CD14-positive monocyte (primary cell): Measurements from ENCODE around the gene ITGA4. TPM values are rescaled to one million over a fixed set of nuclear protein-coding genes. Genes with fewer than 3 reads are reported as not detected.

ENCODE experiments used
- DNase-seq, 3 donors: peaks; one replicate each; pipeline ENCODE4 v3.0.0-alpha.2; 2011 to 2022
- H2AFZ ChIP-seq: 2 replicates; pipeline ENCODE4 v1.6.0; 2012; ENCODE audit warnings: mild to moderate bottlenecking, low read depth, low read length, inconsistent platforms; ENCODE audit not compliant: insufficient read depth, poor library complexity, severe bottlenecking
- H3K27ac ChIP-seq, 2 donors: 1 replicate in 1 of 2; 2 replicates in 1 of 2; pipeline ENCODE4 v1.5.1; 2012 to 2013; ENCODE audit warnings: low read length in 2 of 2, control low read depth in 1 of 2, inconsistent platforms in 1 of 2, low read depth in 1 of 2, mild to moderate bottlenecking in 1 of 2
- H3K27me3 ChIP-seq, 2 donors: one replicate each; pipeline versions ENCODE4 v1.6.0 to v1.6.1; 2011 to 2013; ENCODE audit warnings: low read length in 2 of 2; ENCODE audit not compliant: control insufficient read depth in 2 of 2, insufficient read depth in 2 of 2
- H3K36me3 ChIP-seq, 2 donors: replicated peaks in 1 of 2; 1 replicate in 1 of 2; 2 replicates in 1 of 2; pipeline versions ENCODE4 v1.5.1 to v1.6.1; 2012 to 2013; ENCODE audit warnings: low read length in 2 of 2, control low read depth in 1 of 2, inconsistent platforms in 1 of 2, mild to moderate bottlenecking in 1 of 2; ENCODE audit not compliant: insufficient read depth in 2 of 2, control insufficient read depth in 1 of 2
- H3K4me1 ChIP-seq, 2 donors: 1 replicate in 1 of 2; 2 replicates in 1 of 2; pipeline versions ENCODE4 v1.5.1 to v1.6.1; 2012 to 2013; ENCODE audit warnings: low read length in 2 of 2, control low read depth in 1 of 2, inconsistent platforms in 1 of 2, mild to moderate bottlenecking in 1 of 2, moderate library complexity in 1 of 2; ENCODE audit not compliant: insufficient read depth in 2 of 2, control insufficient read depth in 1 of 2
- H3K4me2 ChIP-seq: replicated peaks from 2 replicates; pipeline ENCODE3; 2012; ENCODE audit warnings: low read length, moderate library complexity, mild to moderate bottlenecking; ENCODE audit not compliant: poor library complexity, severe bottlenecking; ENCODE audit errors: extremely low read depth
- H3K4me3 ChIP-seq, 3 experiments: fragments of 200-600 bp in 1 of 3; sonication (generic) in 1 of 3; replicated peaks in 1 of 3; 1 replicate in 2 of 3; 2 replicates in 1 of 3; pipeline ENCODE4 v1.5.1; 2011 to 2013; ENCODE audit warnings: low read length in 3 of 3, mild to moderate bottlenecking in 3 of 3, control low read depth in 2 of 3, low read depth in 2 of 3, inconsistent platforms in 1 of 3, moderate library complexity in 1 of 3
- H3K79me2 ChIP-seq: 2 replicates; pipeline ENCODE4 v1.6.0; 2012; ENCODE audit warnings: mild to moderate bottlenecking, control low read depth, inconsistent platforms, low read length, moderate library complexity; ENCODE audit not compliant: insufficient read depth
- H3K9ac ChIP-seq: 2 replicates; pipeline ENCODE4 v1.6.0; 2017; ENCODE audit warnings: low read length, mild to moderate bottlenecking; ENCODE audit not compliant: insufficient read depth, poor library complexity, severe bottlenecking
- H3K9me3 ChIP-seq, 2 donors: replicated peaks in 1 of 2; 1 replicate in 1 of 2; 2 replicates in 1 of 2; pipeline versions ENCODE4 v1.5.1 to v1.6.1; 2012 to 2013; ENCODE audit warnings: low read length in 2 of 2, control low read depth in 1 of 2; ENCODE audit not compliant: control insufficient read depth in 1 of 2, insufficient read depth in 1 of 2
- H4K20me1 ChIP-seq: 2 replicates; pipeline ENCODE4 v1.6.0; 2012; ENCODE audit warnings: mild to moderate bottlenecking, low read length, control low read depth, moderate library complexity; ENCODE audit not compliant: insufficient read depth
- H3K27ac Mint-ChIP-seq, 7 donors: one replicate each; pipeline ENCODE4 v1.8.0; 2020; ENCODE audit warnings: mild to moderate bottlenecking in 7 of 7, mixed read lengths in 7 of 7, moderate library complexity in 6 of 7, inconsistent platforms in 2 of 7
- H3K27me3 Mint-ChIP-seq, 3 donors: one replicate each; pipeline ENCODE4 v1.8.0; 2021 to 2022; ENCODE audit warnings: low read depth in 3 of 3, mild to moderate bottlenecking in 3 of 3, mixed read lengths in 3 of 3, moderate library complexity in 3 of 3, inconsistent platforms in 1 of 3
- H3K36me3 Mint-ChIP-seq, 2 donors: one replicate each; pipeline ENCODE4 v1.8.0; 2020; ENCODE audit warnings: mixed read lengths in 2 of 2, inconsistent platforms in 1 of 2, mild to moderate bottlenecking in 1 of 2
- H3K4me1 Mint-ChIP-seq: one replicate; pipeline ENCODE4 v1.8.0; 2020; ENCODE audit warnings: mild to moderate bottlenecking, mixed read lengths
- H3K4me3 Mint-ChIP-seq, 2 donors: one replicate each; pipeline ENCODE4 v1.8.0; 2020; ENCODE audit warnings: mild to moderate bottlenecking in 2 of 2, mixed read lengths in 2 of 2, moderate library complexity in 1 of 2
- H3K9me3 Mint-ChIP-seq, 7 donors: one replicate each; pipeline ENCODE4 v1.8.0; 2020 to 2022; ENCODE audit warnings: mixed read lengths in 7 of 7, mild to moderate bottlenecking in 6 of 7, moderate library complexity in 6 of 7, inconsistent platforms in 2 of 7
- whole genome bisulfite sequencing: methylation state at CpG from one replicate; pipeline ENCODE4 v1.1.5; 2013; ENCODE audit warnings: missing lambda C conversion rate; ENCODE audit not compliant: insufficient coverage; 5-methylcytosine and 5-hydroxymethylcytosine counted together
- intact Hi-C, 2 donors: fragments of 100-400 bp; cut with micrococcal nuclease; formaldehyde crosslinking; loops; one replicate each; pipeline versions ENCODE4 v1.15.0 to v1.15.1; 2023
- polyA plus RNA-seq, 3 donors: library from polyadenylated mRNA; depleted of rRNA in 1 of 3; unstranded in 2 of 3; stranded (reverse) in 1 of 3; fragments of 300-500 nt in 2 of 3; fragments of >200 nt in 1 of 3; fragmentation: Illumina TruSeq in 2 of 3; gene quantifications; 1 replicate in 2 of 3; 2 replicates in 1 of 3; pipeline ENCODE4 v1.2.3, GENCODE V29; 2012 to 2021
- TF ChIP-seq, protein P1 (sequence below): fragments of 200-600 bp; IDR thresholded peaks from one replicate; pipeline ENCODE4 v1.8.0; 2022; ENCODE audit warnings: antibody characterized with exemption, mild to moderate bottlenecking

The ITGA4 gene
- polyA plus RNA-seq, 3 donors: 66.1 to 97.3 (median 84.1) TPM

DNA sequence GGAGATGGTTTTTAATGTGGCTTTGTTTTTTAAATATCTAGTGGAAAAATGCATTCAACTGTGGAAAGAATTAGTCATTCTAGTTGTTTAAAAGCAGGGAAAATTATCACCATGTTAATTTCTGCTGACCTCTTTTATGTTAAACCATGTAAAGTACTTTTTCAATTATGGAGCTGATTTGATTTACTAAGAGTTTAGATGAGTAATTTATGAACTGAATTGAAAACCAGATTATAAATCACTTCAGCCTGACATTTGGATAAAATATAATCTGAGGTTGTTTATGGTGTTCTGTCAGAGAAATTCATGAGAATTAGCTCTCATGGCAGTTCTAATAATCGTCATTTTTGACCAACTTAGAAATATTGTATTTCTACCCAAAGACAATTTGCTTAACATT is 11.6 kb downstream of the ITGA4 start:
- no peak for DNase-seq
- Mint-ChIP-seq H3K4me3 (no peak overlapping the region), H3K4me1 (peaks cover 48% of the 10 kb centered on the region), H3K27me3 (no peaks in the 10 kb centered on the region), H3K9me3 (no peaks in the 10 kb centered on the region), H3K27ac (no peak overlapping the region), H3K36me3 (peaks cover 43 to 45% of the 10 kb centered on the region in 2 donors)
- Histone ChIP-seq H3K27ac (no peak overlapping the region), H3K9ac (no peak overlapping the region), H3K27me3 (no peaks in the 10 kb centered on the region), H2AFZ (no peak overlapping the region), H3K9me3 (no peaks in the 10 kb centered on the region), H4K20me1 (peaks cover 97% of the 10 kb centered on the region), H3K4me3 (no peak overlapping the region), H3K4me1 (peaks cover 8 to 18% of the 10 kb centered on the region in 2 donors), H3K4me2 (no peak overlapping the region), H3K79me2 (peaks cover 97% of the 10 kb centered on the region), H3K36me3 (peaks cover 15 to 66% of the 10 kb centered on the region in 2 donors)
- intact Hi-C loops: loop anchor here in 1 of 2 donors (10.0 kb wide), 2 partner anchors 364 to 394 kb away; no protein-coding TSS in a partner anchor
- WGBS: no CpG with 5 or more reads among the region's 1 CpG
- TF ChIP-seq, protein P1, sequence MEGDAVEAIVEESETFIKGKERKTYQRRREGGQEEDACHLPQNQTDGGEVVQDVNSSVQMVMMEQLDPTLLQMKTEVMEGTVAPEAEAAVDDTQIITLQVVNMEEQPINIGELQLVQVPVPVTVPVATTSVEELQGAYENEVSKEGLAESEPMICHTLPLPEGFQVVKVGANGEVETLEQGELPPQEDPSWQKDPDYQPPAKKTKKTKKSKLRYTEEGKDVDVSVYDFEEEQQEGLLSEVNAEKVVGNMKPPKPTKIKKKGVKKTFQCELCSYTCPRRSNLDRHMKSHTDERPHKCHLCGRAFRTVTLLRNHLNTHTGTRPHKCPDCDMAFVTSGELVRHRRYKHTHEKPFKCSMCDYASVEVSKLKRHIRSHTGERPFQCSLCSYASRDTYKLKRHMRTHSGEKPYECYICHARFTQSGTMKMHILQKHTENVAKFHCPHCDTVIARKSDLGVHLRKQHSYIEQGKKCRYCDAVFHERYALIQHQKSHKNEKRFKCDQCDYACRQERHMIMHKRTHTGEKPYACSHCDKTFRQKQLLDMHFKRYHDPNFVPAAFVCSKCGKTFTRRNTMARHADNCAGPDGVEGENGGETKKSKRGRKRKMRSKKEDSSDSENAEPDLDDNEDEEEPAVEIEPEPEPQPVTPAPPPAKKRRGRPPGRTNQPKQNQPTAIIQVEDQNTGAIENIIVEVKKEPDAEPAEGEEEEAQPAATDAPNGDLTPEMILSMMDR: no peak

DNA sequence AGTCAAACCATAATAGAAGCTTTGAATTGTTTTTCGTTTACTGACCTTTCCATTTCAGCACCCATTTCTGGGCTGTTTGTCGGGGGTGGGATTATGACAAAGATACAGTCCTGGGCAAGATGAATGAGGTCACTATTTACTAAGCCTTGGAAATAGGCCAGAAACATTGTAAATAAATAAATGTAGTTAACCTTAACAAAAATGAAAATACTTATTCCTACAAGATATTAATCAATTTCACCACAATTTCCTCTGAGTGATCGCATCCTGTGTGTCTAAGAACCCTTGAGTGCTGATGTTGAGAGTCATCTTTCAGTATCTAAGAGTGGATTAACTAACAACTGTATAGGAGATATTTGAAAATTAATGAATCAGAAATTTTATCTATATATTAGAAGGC is 14.0 kb downstream of the ITGA4 start:
- Histone ChIP-seq H3K4me1 (peaks cover 0 to 3% of the 10 kb centered on the region in 2 donors), H3K27me3 (no peaks in the 10 kb centered on the region), H4K20me1 (peaks cover 97% of the 10 kb centered on the region), H3K4me2 (no peak overlapping the region), H3K36me3 (peaks cover 36 to 73% of the 10 kb centered on the region in 2 donors), H2AFZ (no peak overlapping the region), H3K79me2 (peaks cover 97% of the 10 kb centered on the region), H3K9ac (no peak overlapping the region), H3K27ac (no peak overlapping the region), H3K9me3 (no peaks in the 10 kb centered on the region), H3K4me3 (no peak overlapping the region)
- TF ChIP-seq, protein P1: no peak
- H3K27me3 Mint-ChIP-seq: no peaks in the 10 kb centered on the region
- H3K27ac Mint-ChIP-seq: peak overlapping the region in 2 of 7 donors; percentile 17 to 80
- H3K4me3 Mint-ChIP-seq: no peak overlapping the region
- intact Hi-C loops: no loop called here
- H3K4me1 Mint-ChIP-seq: peaks cover 29% of the 10 kb centered on the region
- peaks cover 50 to 54% of the 10 kb centered on the region in 2 donors for H3K36me3 Mint-ChIP-seq
- no CpG with 5 or more reads among the region's 3 CpGs for WGBS
- DNase-seq: no peak
- H3K9me3 Mint-ChIP-seq: no peaks in the 10 kb centered on the region
